Stimulated activated CD8-positive, alpha-beta memory T cell treated with anti-CD3 and anti-CD28 coated beads, Interleukin-4, amount 100 ng/mL, for 24 hours (primary cell): ENCODE results near the gene CAMTA1.

Experiments used
- DNase-seq: peaks from one replicate; pipeline ENCODE4 v3.0.0-alpha.2; 2020; ENCODE audit warnings: low read depth

Gene CAMTA1

GRCh38 chr1:7558921-7559869 lies 773.9 kb downstream of the CAMTA1 start:
- no peak for DNase-seq

DNA sequence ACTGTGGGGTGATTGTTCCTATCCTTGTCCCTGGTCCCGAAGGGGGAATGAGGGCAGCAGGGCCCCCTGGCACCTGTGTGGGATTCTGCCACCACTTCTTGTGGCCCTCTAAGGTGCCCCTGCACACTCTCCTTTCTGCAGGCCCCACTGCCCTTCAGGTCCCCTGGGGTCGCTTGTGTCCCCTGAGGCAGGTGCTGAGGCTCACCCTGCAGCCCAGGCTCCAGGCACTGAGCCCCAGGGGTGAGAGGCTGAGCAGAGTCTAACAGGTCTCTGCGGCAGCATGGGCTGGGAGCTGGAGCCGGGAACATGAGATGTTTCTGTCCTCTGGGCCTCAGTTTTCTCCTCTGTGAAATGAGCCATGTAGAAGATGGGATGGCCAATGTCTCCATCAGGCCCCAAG lies 774.9 kb downstream of the CAMTA1 start:
- DNase-seq, result no peak

- DNase-seq, result no peak
These were observed 775.4 kb downstream of the CAMTA1 start for GRCh38 chr1:7560601-7561181.

DNA sequence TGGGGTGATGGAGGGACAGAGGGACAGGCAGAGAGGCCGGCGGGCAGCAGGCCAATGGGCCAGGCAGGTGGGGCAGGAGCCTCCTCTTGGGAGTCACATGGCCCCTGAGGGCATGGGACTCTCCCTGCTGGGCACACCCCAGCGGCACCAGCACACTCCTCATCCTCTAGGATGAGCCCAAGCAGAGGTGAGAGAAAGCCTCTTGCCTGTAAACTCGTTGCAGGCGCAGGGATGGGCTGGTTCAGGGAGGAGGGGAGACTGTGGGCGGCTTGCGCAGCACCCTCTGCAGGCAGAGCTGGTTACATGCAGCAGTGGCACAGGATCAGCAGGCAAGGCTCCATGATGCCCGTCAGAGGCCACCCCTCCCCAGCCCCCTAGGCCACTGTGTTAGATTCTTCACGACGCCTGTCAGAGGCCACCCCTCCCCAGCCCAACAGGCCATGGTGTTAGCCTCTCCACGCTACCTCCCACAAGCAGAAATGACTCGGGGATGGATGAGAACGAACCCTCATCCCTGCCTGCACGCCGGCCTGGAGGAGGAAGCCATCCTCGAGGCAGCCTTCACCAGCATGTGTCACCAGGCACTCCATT lies 776.2 kb downstream of the CAMTA1 start:
- no peak for DNase-seq

DNA sequence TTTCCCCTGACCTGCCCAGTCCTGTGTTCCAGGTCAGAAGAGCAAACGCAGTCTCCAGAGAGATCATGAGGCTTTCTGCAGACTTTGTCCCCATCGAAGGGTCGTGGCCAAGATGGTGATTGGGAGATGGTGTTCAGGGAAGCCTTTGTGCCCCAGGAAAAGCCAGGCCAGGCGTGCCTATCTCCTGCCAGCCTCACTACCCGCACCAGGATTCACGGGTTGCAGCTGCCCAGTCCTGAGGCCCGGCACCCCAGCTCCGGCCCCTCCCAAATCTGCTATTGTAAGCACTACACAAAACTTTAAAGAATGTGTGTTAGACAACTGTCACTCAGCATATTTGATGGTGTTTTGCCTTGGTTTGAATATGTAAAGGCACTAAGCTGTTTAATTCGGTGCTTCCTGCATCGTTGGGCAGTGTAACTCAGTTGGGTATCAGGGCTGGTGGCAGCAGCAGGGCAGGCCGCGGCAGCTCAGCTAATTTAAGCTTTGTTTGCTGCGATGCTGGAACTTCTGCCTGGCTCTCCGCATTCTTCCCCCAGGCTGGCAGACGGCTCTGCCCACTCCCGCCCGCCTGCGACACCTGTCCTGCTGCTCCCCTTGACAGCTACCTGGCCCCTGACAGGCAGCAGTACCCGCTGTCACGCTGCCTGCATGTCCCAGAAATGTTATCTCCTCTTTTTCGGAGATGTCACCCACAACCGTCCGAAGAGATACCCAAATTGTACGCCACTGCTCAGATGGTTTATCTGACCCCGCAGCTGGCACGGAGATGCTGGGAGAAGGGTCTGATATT lies 776.9 kb downstream of the CAMTA1 start:
- no peak for DNase-seq

DNA sequence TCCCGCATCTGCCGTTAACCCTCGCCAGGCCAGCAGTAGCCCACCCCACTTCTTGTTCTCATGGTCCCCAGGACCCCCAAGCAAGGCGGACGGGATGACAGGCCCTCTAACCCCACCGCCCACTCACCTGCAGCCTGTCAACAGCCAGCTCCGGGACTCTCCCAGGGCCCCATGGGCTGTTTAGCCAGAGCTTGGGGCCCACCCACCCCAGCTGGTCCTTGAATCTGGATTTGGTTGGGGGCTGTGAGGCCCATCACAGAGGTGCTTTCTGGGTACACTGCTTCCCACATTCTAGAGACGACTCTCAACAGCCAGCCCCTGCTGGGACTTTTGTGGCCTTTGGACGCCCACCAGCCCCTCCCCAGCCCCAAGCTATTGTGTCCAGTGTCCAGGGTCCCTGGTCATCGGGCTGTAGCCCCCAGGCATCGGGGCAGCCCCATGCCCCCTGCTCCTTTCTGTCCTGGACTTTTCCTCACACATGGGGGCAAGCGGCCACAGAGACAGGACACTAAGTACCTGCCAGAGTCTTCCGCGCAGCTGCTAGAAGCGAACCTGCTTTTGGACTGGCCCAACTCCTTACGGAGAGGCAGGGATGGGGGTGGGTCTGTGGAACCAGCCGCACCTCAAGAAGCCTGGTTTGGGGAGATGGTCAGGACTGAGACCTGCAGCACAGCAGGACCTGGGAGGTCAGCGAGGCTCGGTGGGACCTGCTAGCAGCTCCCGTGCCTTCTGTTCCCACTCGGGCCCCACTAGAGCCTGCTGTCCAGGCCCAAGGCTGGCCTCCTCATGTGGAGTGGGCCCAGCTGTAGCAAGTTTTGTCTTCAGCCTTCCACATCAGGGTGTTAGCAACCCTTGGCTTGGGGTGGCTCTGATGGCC lies 777.7 kb downstream of the CAMTA1 start:
- DNase-seq, result no peak

DNA sequence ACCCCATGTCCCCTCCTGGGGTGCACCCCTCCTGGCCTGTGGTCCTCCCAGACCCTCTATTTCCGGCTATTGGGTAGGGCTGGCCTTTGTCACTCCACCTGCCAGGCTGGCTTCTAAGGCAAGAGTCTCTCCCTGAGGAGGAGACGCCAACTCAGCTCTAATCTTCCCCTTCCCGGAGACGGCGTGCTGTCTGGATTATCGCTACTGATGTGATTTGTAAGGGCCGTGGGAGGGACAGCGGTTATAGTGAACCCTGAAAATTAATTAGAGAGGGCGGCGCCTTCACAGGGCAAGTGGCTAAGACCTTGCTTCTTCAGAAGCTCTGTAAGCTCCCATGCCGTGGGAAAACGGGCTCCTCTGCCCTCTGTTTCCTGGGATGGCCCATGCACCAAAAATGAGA lies 778.9 kb downstream of the CAMTA1 start:
- DNase-seq, result no peak

GRCh38 chr1:7565099-7565750 lies 780.0 kb downstream of the CAMTA1 start:
- DNase-seq, result no peak

DNA sequence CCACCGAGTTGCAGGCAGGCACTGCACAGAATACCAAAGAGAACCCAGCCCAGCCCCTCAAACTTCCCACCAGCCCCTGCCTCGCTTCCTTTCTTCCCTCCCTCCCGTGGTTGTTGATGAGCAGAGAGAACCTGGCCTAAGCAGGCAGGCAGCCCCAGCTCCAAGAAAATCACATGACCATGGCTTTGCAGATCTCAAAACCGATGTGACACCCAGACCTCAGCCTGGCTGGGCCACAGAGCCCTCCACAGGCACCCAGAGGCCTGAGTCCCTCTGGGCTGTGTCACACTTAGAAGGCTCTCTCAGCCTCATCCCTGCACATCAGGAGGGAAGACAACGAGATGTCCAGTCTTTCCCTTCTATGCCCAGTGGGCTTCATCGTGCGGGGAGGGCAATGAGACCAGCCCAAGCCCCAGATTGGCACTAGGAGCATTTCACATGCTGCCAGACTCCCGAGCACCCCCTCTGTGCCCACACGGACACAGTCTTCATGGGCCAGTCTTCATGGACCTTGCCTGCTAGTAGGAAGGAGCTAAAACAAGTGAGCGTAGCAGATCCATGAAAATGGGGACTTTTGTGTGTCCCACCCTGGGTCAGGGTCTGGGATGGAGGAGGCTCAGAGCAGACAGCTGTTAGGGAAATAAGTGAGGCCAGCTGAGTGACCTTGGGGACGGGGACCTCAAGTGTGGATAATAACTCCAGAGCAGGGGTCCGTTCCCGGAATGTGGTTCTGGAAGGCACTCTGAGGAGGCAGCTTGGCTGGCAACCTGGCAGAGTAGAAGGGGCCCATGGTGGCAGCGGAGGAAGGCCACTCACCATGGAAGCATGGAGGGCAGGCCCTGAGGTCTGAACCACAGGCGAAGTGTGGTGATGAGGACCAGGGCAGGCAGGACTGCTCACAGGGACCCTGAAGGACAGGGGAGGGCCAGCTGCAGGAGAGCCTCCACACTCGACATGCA lies 781.4 kb downstream of the CAMTA1 start:
- DNase-seq, result no peak

DNA sequence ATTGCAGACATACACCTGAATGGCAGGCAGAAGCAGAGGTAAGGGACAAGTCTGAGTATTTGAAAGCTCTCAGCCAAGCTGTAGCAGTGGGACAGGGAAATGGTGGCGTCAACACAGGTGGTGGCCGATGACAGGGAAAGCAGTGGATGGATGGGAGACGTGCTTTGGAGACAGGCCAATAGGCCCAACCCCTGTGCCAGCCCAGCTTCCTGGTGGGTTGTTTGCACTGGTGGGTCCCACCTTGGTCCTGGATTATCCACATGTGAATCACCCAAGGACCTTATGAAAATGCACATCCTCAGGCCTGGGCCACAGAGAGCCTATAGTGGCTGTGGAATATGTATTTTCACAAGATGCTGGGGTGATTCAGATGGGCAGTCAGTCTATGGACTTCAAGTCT lies 782.1 kb downstream of the CAMTA1 start:
- DNase-seq, result no peak

DNA sequence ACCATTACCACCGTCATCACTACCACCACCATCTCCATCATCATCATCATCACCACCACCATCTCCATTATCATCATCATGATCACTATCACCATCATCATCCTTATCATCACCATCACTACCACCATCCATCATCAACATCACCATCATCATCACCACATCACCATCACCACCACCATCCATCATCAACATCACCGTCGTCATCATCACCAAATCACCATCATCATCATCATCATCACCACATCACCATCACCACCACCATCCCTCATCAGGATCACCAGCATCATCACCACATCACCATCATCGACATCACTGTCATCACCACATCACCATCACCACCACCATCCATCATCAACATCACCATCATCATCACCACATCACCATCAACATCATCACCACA lies 782.8 kb downstream of the CAMTA1 start:
- no peak for DNase-seq

GRCh38 chr1:7568901-7569524 lies 783.8 kb downstream of the CAMTA1 start:
- no peak for DNase-seq

GRCh38 chr1:7570311-7570710 lies 785.1 kb downstream of the CAMTA1 start:
- no peak for DNase-seq

DNA sequence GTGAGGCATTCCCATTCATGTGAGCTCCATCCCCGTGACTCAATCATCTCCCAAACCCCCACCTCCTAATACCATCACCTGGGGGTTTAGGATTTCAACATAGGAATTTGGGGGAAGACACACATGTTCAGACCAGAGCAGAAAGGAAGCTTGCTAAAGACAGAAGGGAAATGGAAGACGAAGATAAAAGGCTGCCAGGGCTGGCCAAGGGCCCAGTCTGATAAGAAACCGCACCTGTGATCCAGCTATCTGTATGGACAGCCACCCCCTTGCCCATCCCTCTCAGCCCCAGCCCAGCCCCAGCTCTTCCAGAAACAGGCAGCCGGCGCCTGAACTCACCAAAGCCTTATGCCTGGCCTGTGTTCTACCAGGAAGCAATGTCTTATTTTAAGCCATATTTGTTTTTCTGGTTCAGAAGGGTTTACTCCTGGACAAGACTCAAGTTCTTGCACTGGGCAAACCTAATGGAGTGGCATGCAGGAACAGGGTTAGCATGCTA lies 787.4 kb downstream of the CAMTA1 start:
- no peak for DNase-seq

- DNase-seq, result no peak
These were observed 788.2 kb downstream of the CAMTA1 start for GRCh38 chr1:7573481-7573880.

DNA sequence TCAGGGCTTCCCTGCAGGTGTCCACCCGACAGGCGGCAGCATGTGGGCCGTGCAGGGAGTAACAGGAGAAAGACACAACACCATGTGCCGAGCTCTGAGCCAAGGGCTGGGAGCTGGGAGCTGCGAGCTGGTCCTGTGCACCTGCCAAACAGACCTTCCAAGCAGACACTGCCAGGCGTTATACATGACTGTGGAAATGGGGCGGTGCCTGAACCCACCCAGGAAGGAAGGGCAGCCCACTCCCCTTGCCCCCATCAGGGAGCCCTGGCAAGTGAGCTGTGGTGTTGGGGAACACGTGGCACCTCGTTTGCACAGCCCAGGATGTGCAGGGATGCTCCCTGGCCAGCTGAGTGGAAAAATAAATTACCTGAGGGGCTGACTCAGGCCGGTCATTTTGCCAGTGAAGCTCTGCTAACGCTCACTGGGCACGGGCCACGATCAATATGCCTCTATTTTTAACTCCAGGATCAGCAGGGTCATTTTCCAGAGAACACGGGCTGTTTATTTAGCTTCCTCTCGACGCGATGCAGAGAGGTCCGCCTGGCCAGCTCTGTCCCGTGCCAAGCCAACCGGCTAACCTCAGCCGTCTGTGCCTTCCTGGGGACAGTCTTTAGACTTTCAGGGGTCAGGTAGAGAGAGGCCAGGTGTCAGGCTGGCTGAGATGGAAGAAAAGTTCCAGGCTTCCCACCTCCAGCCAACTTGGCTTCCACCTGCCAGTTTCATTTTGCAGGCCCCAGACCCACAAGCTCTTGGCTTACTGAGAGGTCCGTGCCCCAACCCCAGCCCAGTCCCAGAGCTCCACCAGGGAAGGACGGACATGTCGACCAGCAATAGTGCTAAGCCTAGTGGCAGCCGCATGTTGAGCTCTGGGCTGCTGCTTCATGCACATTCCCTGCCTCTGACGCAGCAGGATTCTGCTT lies 789.1 kb downstream of the CAMTA1 start:
- DNase-seq, result no peak

- DNase-seq, result no peak
These were observed 789.8 kb downstream of the CAMTA1 start for GRCh38 chr1:7575041-7575400.
